WTC11 (cell line): Measurements from ENCODE around the gene ZNF581. TPM values are rescaled to one million over a fixed set of nuclear protein-coding genes. Genes with fewer than 3 reads are reported as not detected.
A peak's percentile ranks its signal among the peaks of the same experiment; 100 is the strongest.

Experiments
- ATAC-seq: fragments of 200-7000 bp; cut with Tn5 transposase; 2 replicates; pipeline ENCODE4 v1.10.0; 2021; ENCODE audit warnings: mild to moderate bottlenecking, moderate library complexity
- CTCF ChIA-PET: fragments of 300-600 bp; sonication (Branson Sonifier 250); formaldehyde crosslinking; loops from one replicate; lab custom pipeline; 2021; ENCODE audit warnings: antibody characterized with exemption; lab: Charles Lee
- POLR2A ChIA-PET: fragments of 350-600 bp; sonication (Branson Sonifier 250); formaldehyde crosslinking; loops from one replicate; lab custom pipeline; 2021; ENCODE audit warnings: antibody characterized with exemption; lab: Charles Lee
- DNase-seq: peaks from one replicate; pipeline ENCODE4 v3.0.0; 2021; ENCODE audit warnings: low spot score
- H3K27ac Mint-ChIP-seq: 2 replicates; pipeline ENCODE4 v1.8.0; 2021; ENCODE audit warnings: mixed read lengths
- H3K27me3 Mint-ChIP-seq: 2 replicates; pipeline ENCODE4 v1.8.0; 2021; ENCODE audit warnings: low read depth, mild to moderate bottlenecking, moderate library complexity, mixed read lengths
- H3K36me3 Mint-ChIP-seq: 2 replicates; pipeline ENCODE4 v1.8.0; 2021; ENCODE audit warnings: mixed read lengths
- H3K4me1 Mint-ChIP-seq: 2 replicates; pipeline ENCODE4 v1.8.0; 2022; ENCODE audit warnings: mixed read lengths
- H3K4me3 Mint-ChIP-seq: 2 replicates; pipeline ENCODE4 v1.8.0; 2021; ENCODE audit warnings: mild to moderate bottlenecking, moderate library complexity, mixed read lengths
- H3K9me3 Mint-ChIP-seq: 2 replicates; pipeline ENCODE4 v1.8.0; 2021; ENCODE audit warnings: mixed read lengths
- AR ChIP-seq: fragments of 250-450 bp; sonication (Bioruptor Pico); IDR thresholded peaks from 2 replicates; pipeline ENCODE4 v1.9.0; 2021; ENCODE audit warnings: mild to moderate bottlenecking
- CBFB ChIP-seq: sonication (generic); formaldehyde crosslinking; IDR thresholded peaks from 2 replicates; pipeline ENCODE4 v1.8.1; 2022; ENCODE audit warnings: mild to moderate bottlenecking, low read depth, missing genetic modification reagents
- E2F4 ChIP-seq: sonication (generic); formaldehyde crosslinking; IDR thresholded peaks from 2 replicates; pipeline ENCODE4 v1.8.1; 2022; ENCODE audit warnings: low read depth, mild to moderate bottlenecking, moderate library complexity, missing genetic modification reagents, borderline replicate concordance
- E2F5 ChIP-seq: sonication (generic); formaldehyde crosslinking; IDR thresholded peaks from 2 replicates; pipeline ENCODE4 v1.8.1; 2022; ENCODE audit warnings: mild to moderate bottlenecking, moderate library complexity, missing genetic modification reagents
- FOXK1 ChIP-seq: sonication (generic); formaldehyde crosslinking; IDR thresholded peaks from 2 replicates; pipeline ENCODE4 v1.8.0; 2022; ENCODE audit warnings: mild to moderate bottlenecking, moderate library complexity, missing genetic modification reagents
- GABPB1 ChIP-seq: sonication (generic); formaldehyde crosslinking; IDR thresholded peaks from 2 replicates; pipeline ENCODE4 v1.8.1; 2023; ENCODE audit warnings: mild to moderate bottlenecking, missing genetic modification reagents
- GTF2I ChIP-seq: fragments of 250-450 bp; sonication (Bioruptor Pico); conservative IDR thresholded peaks from 2 replicates; pipeline ENCODE4 v1.4.0; 2021; ENCODE audit warnings: mild to moderate bottlenecking
- KAT7 ChIP-seq: sonication (generic); formaldehyde crosslinking; IDR thresholded peaks from 2 replicates; pipeline ENCODE4 v1.8.1; 2023; ENCODE audit warnings: missing genetic modification reagents, mild to moderate bottlenecking, borderline replicate concordance
- MYBL2 ChIP-seq: sonication (generic); formaldehyde crosslinking; IDR thresholded peaks from 2 replicates; pipeline ENCODE4 v1.8.1; 2023; ENCODE audit warnings: mild to moderate bottlenecking, moderate library complexity, missing genetic modification reagents
- NR1H2 ChIP-seq: sonication (generic); formaldehyde crosslinking; IDR thresholded peaks from 2 replicates; pipeline ENCODE4 v1.9.0; 2021; ENCODE audit warnings: mild to moderate bottlenecking, moderate library complexity, missing genetic modification reagents
- OVOL2 ChIP-seq: fragments of 250-450 bp; sonication (Bioruptor Pico); IDR thresholded peaks from 2 replicates; pipeline ENCODE4 v1.9.0; 2021; ENCODE audit warnings: mild to moderate bottlenecking, borderline replicate concordance
- PRRX2 ChIP-seq: fragments of 250-450 bp; sonication (Bioruptor Pico); IDR thresholded peaks from 2 replicates; pipeline ENCODE4 v1.8.0; 2021; ENCODE audit warnings: mild to moderate bottlenecking
- SOX15 ChIP-seq: fragments of 250-450 bp; sonication (Bioruptor Pico); IDR thresholded peaks from 2 replicates; pipeline ENCODE4 v1.9.0; 2021; ENCODE audit warnings: mild to moderate bottlenecking
- TCF7 ChIP-seq: sonication (generic); formaldehyde crosslinking; IDR thresholded peaks from 2 replicates; pipeline ENCODE4 v1.8.0; 2022; ENCODE audit warnings: mild to moderate bottlenecking, low read depth, missing genetic modification reagents, moderate library complexity
- TEAD1 ChIP-seq: sonication (generic); formaldehyde crosslinking; IDR thresholded peaks from 2 replicates; pipeline ENCODE4 v1.8.0; 2022; ENCODE audit warnings: mild to moderate bottlenecking, missing genetic modification reagents
- TP53 ChIP-seq: sonication (generic); formaldehyde crosslinking; IDR thresholded peaks from 2 replicates; pipeline ENCODE4 v1.8.1; 2023; ENCODE audit warnings: mild to moderate bottlenecking, missing genetic modification reagents
- USF2 ChIP-seq: sonication (generic); formaldehyde crosslinking; IDR thresholded peaks from 2 replicates; pipeline ENCODE4 v1.8.1; 2023; ENCODE audit warnings: mild to moderate bottlenecking, missing genetic modification reagents, moderate library complexity
- ZNF232 ChIP-seq: sonication (generic); formaldehyde crosslinking; IDR thresholded peaks from 2 replicates; pipeline ENCODE4 v1.8.0; 2022; ENCODE audit warnings: mild to moderate bottlenecking, missing genetic modification reagents
- total RNA-seq: library from RNA; stranded (reverse); gene quantifications from 3 replicates; pipeline ENCODE4 v1.2.3, GENCODE V29; 2021
- TF ChIP-seq, protein P1 (sequence below): sonication (generic); formaldehyde crosslinking; IDR thresholded peaks from 2 replicates; pipeline ENCODE4 v1.8.1; 2023; ENCODE audit warnings: mild to moderate bottlenecking, missing genetic modification reagents
- TF ChIP-seq, protein P2 (sequence below): sonication (generic); formaldehyde crosslinking; IDR thresholded peaks from 2 replicates; pipeline ENCODE4 v1.8.1; 2023; ENCODE audit warnings: mild to moderate bottlenecking, moderate library complexity, missing genetic modification reagents
- TF ChIP-seq, protein P3 (sequence below): sonication (generic); formaldehyde crosslinking; IDR thresholded peaks from 2 replicates; pipeline ENCODE4 v1.8.1; 2023; ENCODE audit warnings: mild to moderate bottlenecking, missing genetic modification reagents, moderate library complexity

ZNF581 gene
- total RNA-seq, 1 experiment from 2014 or later: 100 TPM

GRCh38 chr19:55652311-55653128 lies 9.1 kb downstream of the ZNF581 start (continued):
- TF ChIP-seq OVOL2: no peak
- no peak for TF ChIP-seq E2F4 (CRISPR knock-in tag)
- TF ChIP-seq, protein P1, sequence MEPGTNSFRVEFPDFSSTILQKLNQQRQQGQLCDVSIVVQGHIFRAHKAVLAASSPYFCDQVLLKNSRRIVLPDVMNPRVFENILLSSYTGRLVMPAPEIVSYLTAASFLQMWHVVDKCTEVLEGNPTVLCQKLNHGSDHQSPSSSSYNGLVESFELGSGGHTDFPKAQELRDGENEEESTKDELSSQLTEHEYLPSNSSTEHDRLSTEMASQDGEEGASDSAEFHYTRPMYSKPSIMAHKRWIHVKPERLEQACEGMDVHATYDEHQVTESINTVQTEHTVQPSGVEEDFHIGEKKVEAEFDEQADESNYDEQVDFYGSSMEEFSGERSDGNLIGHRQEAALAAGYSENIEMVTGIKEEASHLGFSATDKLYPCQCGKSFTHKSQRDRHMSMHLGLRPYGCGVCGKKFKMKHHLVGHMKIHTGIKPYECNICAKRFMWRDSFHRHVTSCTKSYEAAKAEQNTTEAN (CRISPR knock-in tag): no peak
- TF ChIP-seq NR1H2: no peak

- POLR2A ChIA-PET: interaction anchor here (0.6 to 1.6 kb wide), 11 partner anchors 12 to 722 kb away, joined by 3 to 9 read pairs (median 3); partner anchors contain the start of genes FIZ1 and RDH13
- Mint-ChIP-seq H3K9me3 (no peaks in the 10 kb centered on the region), H3K36me3 (peaks cover 14% of the 10 kb centered on the region), H3K4me1 (peaks cover 37% of the 10 kb centered on the region), H3K27ac (peak overlapping the region; percentile 98), H3K4me3 (peak overlapping the region; percentile 93), H3K27me3 (peaks cover 3% of the 10 kb centered on the region; the same call in 1 of the 2 replicates)
- DNase-seq (peak; percentile 98), ATAC-seq (peak; percentile 8)
- CTCF ChIA-PET: interaction anchor here (0.6 to 2.2 kb wide), 76 partner anchors 9 to 1191 kb away, joined by 3 to 57 read pairs (median 4); partner anchors contain the start of genes CDC42EP5, DNAAF3, FIZ1 and ISOC2
- TF ChIP-seq MYBL2 (0 out of 2 replicates have a peak, but pooled peaks have one; percentile 36), AR (CRISPR knock-in tag) (no peak), NR1H2 (no peak), TP53 (CRISPR knock-in tag) (no peak), GTF2I (CRISPR knock-in tag) (no peak), CBFB (CRISPR knock-in tag) (no peak), USF2 (peak; percentile 25; the same call in 1 of the 2 replicates), E2F5 (CRISPR knock-in tag) (peak; percentile 74), E2F4 (CRISPR knock-in tag) (no peak), GABPB1 (peak; percentile 49; the same call in 1 of the 2 replicates), PRRX2 (CRISPR knock-in tag) (no peak), KAT7 (CRISPR knock-in tag) (no peak), TCF7 (CRISPR knock-in tag) (no peak), ZNF232 (CRISPR knock-in tag) (0 out of 2 replicates have a peak, but pooled peaks have one; percentile 32), SOX15 (CRISPR knock-in tag) (no peak), TEAD1 (CRISPR knock-in tag) (peak; percentile 59; the same call in 1 of the 2 replicates), FOXK1 (CRISPR knock-in tag) (0 out of 2 replicates have a peak, but pooled peaks have one; percentile 29)
- TF ChIP-seq, protein P2, sequence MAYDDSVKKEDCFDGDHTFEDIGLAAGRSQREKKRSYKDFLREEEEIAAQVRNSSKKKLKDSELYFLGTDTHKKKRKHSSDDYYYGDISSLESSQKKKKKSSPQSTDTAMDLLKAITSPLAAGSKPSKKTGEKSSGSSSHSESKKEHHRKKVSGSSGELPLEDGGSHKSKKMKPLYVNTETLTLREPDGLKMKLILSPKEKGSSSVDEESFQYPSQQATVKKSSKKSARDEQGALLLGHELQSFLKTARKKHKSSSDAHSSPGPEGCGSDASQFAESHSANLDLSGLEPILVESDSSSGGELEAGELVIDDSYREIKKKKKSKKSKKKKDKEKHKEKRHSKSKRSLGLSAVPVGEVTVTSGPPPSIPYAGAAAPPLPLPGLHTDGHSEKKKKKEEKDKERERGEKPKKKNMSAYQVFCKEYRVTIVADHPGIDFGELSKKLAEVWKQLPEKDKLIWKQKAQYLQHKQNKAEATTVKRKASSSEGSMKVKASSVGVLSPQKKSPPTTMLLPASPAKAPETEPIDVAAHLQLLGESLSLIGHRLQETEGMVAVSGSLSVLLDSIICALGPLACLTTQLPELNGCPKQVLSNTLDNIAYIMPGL (CRISPR knock-in tag): peak; percentile 95
- TF ChIP-seq, protein P3, sequence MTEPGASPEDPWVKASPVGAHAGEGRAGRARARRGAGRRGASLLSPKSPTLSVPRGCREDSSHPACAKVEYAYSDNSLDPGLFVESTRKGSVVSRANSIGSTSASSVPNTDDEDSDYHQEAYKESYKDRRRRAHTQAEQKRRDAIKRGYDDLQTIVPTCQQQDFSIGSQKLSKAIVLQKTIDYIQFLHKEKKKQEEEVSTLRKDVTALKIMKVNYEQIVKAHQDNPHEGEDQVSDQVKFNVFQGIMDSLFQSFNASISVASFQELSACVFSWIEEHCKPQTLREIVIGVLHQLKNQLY (CRISPR knock-in tag): no peak
Observed at GRCh38 chr19:55653651-55654322, 10.3 kb downstream of the ZNF581 start.
